HEK293T (cell line): ENCODE results near the gene LRRC70.

Experiments used
- CTCF ChIA-PET: fragments of 350-600 bp; formaldehyde crosslinking; extraction: SDS; loops from one replicate; lab custom pipeline; 2021; ENCODE audit warnings: antibody characterized with exemption, inconsistent platforms; lab: Yijun Ruan, JAX
- POLR2A ChIA-PET: fragments of 350-600 bp; formaldehyde crosslinking; extraction: SDS; loops from one replicate; lab custom pipeline; 2020; ENCODE audit warnings: antibody characterized with exemption, inconsistent platforms; lab: Yijun Ruan, JAX
- DNase-seq: peaks from one replicate; pipeline ENCODE4 v3.0.0; 2012; ENCODE audit warnings: mixed read lengths; ENCODE audit errors: extremely low spot score
- ARNT ChIP-seq: fragments of 450-650 bp; IDR thresholded peaks from 2 replicates; pipeline ENCODE4 v1.6.1; 2017; ENCODE audit warnings: mild to moderate bottlenecking
- BHLHE40 ChIP-seq: fragments of 450-650 bp; IDR thresholded peaks from 2 replicates; pipeline ENCODE4 v1.6.1; 2016; ENCODE audit warnings: mild to moderate bottlenecking, moderate library complexity, borderline replicate concordance
- CTBP1 ChIP-seq: fragments of 450-650 bp; IDR thresholded peaks from 2 replicates; pipeline ENCODE4 v1.6.1; 2016; ENCODE audit warnings: borderline replicate concordance
- ELF4 ChIP-seq: fragments of 450-650 bp; IDR thresholded peaks from 2 replicates; pipeline ENCODE4 v1.6.1; 2017; ENCODE audit warnings: antibody characterized with exemption
- FOXA1 ChIP-seq: fragments of 450-650 bp; IDR thresholded peaks from 2 replicates; pipeline ENCODE4 v1.6.1; 2016; ENCODE audit warnings: mild to moderate bottlenecking
- FOXK2 ChIP-seq: fragments of 450-650 bp; IDR thresholded peaks from 2 replicates; pipeline ENCODE4 v1.6.1; 2016; ENCODE audit warnings: mild to moderate bottlenecking
- FOXM1 ChIP-seq: fragments of 450-650 bp; IDR thresholded peaks from 2 replicates; pipeline ENCODE4 v1.6.1; 2017; ENCODE audit warnings: mild to moderate bottlenecking, borderline replicate concordance
- HDGF ChIP-seq: fragments of 450-650 bp; IDR thresholded peaks from 2 replicates; pipeline ENCODE4 v1.6.1; 2017; ENCODE audit warnings: antibody characterized with exemption, borderline replicate concordance
- L3MBTL2 ChIP-seq: fragments of 450-650 bp; conservative IDR thresholded peaks from 2 replicates; pipeline ENCODE4 v1.6.1; 2016; ENCODE audit warnings: mild to moderate bottlenecking
- LEF1 ChIP-seq: fragments of 450-650 bp; IDR thresholded peaks from 2 replicates; pipeline ENCODE4 v1.6.1; 2017; ENCODE audit warnings: mild to moderate bottlenecking, borderline replicate concordance
- NFRKB ChIP-seq: fragments of 450-650 bp; IDR thresholded peaks from 2 replicates; pipeline ENCODE4 v1.6.1; 2016; ENCODE audit warnings: mild to moderate bottlenecking, moderate library complexity
- PKNOX1 ChIP-seq: fragments of 450-650 bp; IDR thresholded peaks from 2 replicates; pipeline ENCODE4 v1.6.1; 2016
- SP1 ChIP-seq: fragments of 450-650 bp; IDR thresholded peaks from 2 replicates; pipeline ENCODE4 v1.6.1; 2017
- SUZ12 ChIP-seq: fragments of 450-650 bp; IDR thresholded peaks from 2 replicates; pipeline ENCODE4 v1.6.1; 2016; ENCODE audit warnings: mild to moderate bottlenecking
- TARDBP ChIP-seq: fragments of 450-650 bp; IDR thresholded peaks from 2 replicates; pipeline ENCODE4 v1.6.1; 2016
- ZNF384 ChIP-seq: fragments of 450-650 bp; IDR thresholded peaks from 2 replicates; pipeline ENCODE4 v1.6.1; 2016

Gene LRRC70

DNA sequence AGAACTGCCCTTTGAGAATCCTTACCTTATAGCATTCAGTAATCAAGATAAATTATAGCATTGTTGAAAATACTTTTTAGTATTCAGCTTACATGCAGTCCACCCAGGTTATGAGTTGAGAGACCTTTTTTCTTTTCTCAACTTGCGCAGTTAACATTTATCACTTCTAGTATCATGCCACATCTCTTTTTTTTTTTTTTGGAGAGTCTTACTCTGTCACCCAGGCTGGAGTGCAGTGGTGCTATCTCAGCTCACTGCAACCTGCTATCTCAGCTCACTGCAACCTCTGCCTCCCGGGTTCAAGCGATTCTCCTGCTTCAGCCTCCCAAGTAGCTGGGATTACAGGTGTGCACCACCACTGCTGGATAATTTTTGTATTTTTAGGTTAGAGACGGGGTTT, 29.0 kb downstream of the LRRC70 start:
- DNase-seq = no peak
- CTCF ChIA-PET = no interaction called here
- no peak for TF ChIP-seq TARDBP
- TF ChIP-seq ARNT = no peak
- POLR2A ChIA-PET = no interaction called here

GRCh38 chr5:62608529-62609511, 30.2 kb downstream of the LRRC70 start:
- ChIA-PET POLR2A (no interaction called here), CTCF (no interaction called here)
- no peak for TF ChIP-seq FOXA1
- no peak for TF ChIP-seq ZNF384
- TF ChIP-seq HDGF = no peak
- no peak for TF ChIP-seq ARNT
- no peak for TF ChIP-seq FOXM1
- no peak for TF ChIP-seq CTBP1
- no peak for TF ChIP-seq FOXK2
- TF ChIP-seq L3MBTL2 = no peak
- TF ChIP-seq ELF4 = no peak
- no peak for TF ChIP-seq PKNOX1
- no peak for TF ChIP-seq LEF1
- TF ChIP-seq NFRKB = no peak
- TF ChIP-seq BHLHE40 = no peak
- TF ChIP-seq TARDBP = no peak
- TF ChIP-seq SUZ12 = no peak
- no peak for TF ChIP-seq SP1
- no peak for DNase-seq

- ChIA-PET POLR2A (no interaction called here), CTCF (no interaction called here)
- DNase-seq = no peak
- no peak for TF ChIP-seq NFRKB
- TF ChIP-seq HDGF = no peak
- no peak for TF ChIP-seq ELF4
- no peak for TF ChIP-seq SUZ12
- TF ChIP-seq LEF1 = no peak
- no peak for TF ChIP-seq CTBP1
- no peak for TF ChIP-seq ZNF384
- no peak for TF ChIP-seq TARDBP
- no peak for TF ChIP-seq ARNT
- TF ChIP-seq BHLHE40 = no peak
- TF ChIP-seq PKNOX1 = no peak
- no peak for TF ChIP-seq FOXA1
- no peak for TF ChIP-seq FOXM1
- no peak for TF ChIP-seq SP1
- no peak for TF ChIP-seq FOXK2
- no peak for TF ChIP-seq L3MBTL2
Measured at GRCh38 chr5:62614355-62614754, 35.7 kb downstream of the LRRC70 start.

- TF ChIP-seq FOXM1 = no peak
- TF ChIP-seq HDGF = no peak
- no peak for TF ChIP-seq BHLHE40
- TF ChIP-seq ZNF384 = no peak
- no peak for TF ChIP-seq SP1
- TF ChIP-seq L3MBTL2 = no peak
- TF ChIP-seq PKNOX1 = no peak
- TF ChIP-seq ELF4 = no peak
- no peak for TF ChIP-seq NFRKB
- TF ChIP-seq CTBP1 = no peak
- POLR2A ChIA-PET = no interaction called here
- CTCF ChIA-PET = no interaction called here
- no peak for DNase-seq
Measured at GRCh38 chr5:62616615-62617277, 38.1 kb downstream of the LRRC70 start.

DNA sequence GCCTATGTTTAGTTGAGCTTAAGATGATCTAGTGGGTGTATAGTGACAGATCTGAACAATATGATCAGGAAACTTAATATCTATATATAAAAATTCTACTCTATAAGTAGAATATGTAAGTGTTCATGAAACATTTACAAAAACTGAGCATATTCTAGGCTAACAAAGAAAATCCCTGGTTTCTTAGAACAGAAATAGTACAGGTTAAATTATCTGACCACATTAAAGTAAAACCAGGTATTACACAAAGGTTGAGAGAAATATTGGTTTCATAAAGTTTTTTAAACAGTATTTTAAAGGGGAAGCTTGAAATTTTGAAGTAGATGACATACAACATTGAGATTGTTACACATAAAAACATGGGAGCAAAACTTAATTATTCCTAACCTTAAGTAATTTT, 39.3 kb downstream of the LRRC70 start:
- CTCF ChIA-PET = no interaction called here
- TF ChIP-seq SUZ12 (no peak), HDGF (no peak), L3MBTL2 (no peak), SP1 (no peak), FOXM1 (no peak)
- POLR2A ChIA-PET = no interaction called here
- DNase-seq = no peak

DNA sequence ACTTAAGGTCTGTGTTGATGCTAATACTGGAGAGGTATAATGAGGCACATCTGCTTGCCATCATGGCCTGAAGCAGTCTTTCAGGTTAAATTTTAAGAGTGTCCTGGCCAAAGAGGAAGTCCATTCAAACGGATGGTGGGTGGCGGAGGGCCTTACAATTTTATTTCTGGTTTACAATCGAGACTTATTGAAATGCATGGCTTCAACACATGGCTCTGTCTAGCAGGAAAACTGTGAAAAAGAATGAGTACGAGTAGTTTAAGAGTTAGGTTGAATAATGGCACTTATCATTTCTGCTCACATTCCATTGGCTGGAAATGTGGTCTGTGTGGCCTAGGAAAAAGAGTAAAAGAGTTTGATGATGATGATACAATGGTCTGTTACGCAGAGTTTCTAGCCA, 42.1 kb downstream of the LRRC70 start:
- CTCF ChIA-PET = no interaction called here
- TF ChIP-seq ARNT (no peak), NFRKB (no peak), CTBP1 (no peak), SP1 (no peak), ELF4 (no peak), FOXM1 (no peak), L3MBTL2 (no peak), SUZ12 (no peak), TARDBP (no peak), FOXK2 (no peak), FOXA1 (no peak), PKNOX1 (no peak)
- no peak for DNase-seq
- POLR2A ChIA-PET = no interaction called here
